IPS-20b (cell line): ENCODE measurements around the gene DNASE1L1.

Experiments used
- H3K27ac ChIP-seq: one replicate; pipeline ENCODE4 v1.5.1; 2013; ENCODE audit warnings: low read length
- H3K27me3 ChIP-seq: 2 replicates; pipeline ENCODE4 v1.6.1; 2013; ENCODE audit warnings: mild to moderate bottlenecking, low read length, inconsistent platforms; ENCODE audit not compliant: insufficient read depth
- H3K36me3 ChIP-seq: 2 replicates; pipeline ENCODE4 v1.6.1; 2013; ENCODE audit warnings: low read depth, mild to moderate bottlenecking, inconsistent platforms, low read length, moderate library complexity; ENCODE audit not compliant: insufficient read depth
- H3K4me1 ChIP-seq: 2 replicates; pipeline ENCODE4 v1.6.1; 2013; ENCODE audit warnings: mild to moderate bottlenecking, control low read depth, inconsistent platforms, low read length, moderate library complexity; ENCODE audit not compliant: insufficient read depth
- H3K4me3 ChIP-seq: 2 replicates; pipeline ENCODE4 v1.5.1; 2013; ENCODE audit warnings: mild to moderate bottlenecking, low read length, inconsistent platforms
- H3K9ac ChIP-seq: 2 replicates; pipeline ENCODE4 v1.6.1; 2013; ENCODE audit warnings: low read depth, mild to moderate bottlenecking, inconsistent platforms, low read length, moderate library complexity
- H3K9me3 ChIP-seq: 2 replicates; pipeline ENCODE4 v1.6.1; 2013; ENCODE audit warnings: mild to moderate bottlenecking, low read depth, low read length, inconsistent platforms; ENCODE audit not compliant: insufficient read depth

Gene DNASE1L1

GRCh38 chrX:154369449-154370299 is 39.4 kb downstream of the DNASE1L1 start:
- H3K36me3 ChIP-seq, result peaks cover 48% of the 10 kb centered on the region

GRCh38 chrX:154368630-154369448 is 40.2 kb downstream of the DNASE1L1 start:
- Histone ChIP-seq H3K36me3 (peaks cover 56% of the 10 kb centered on the region), H3K4me3 (peak overlapping the region; percentile 96), H3K9me3 (no peaks in the 10 kb centered on the region), H3K27me3 (peaks cover 12% of the 10 kb centered on the region; the same call in 1 of the 2 replicates), H3K27ac (peak overlapping the region; percentile 70), H3K4me1 (no peaks in the 10 kb centered on the region; the same call in 1 of the 2 replicates), H3K9ac (peak overlapping the region; percentile 86)

More at GRCh38 chrX:154369449-154370299, 39.4 kb downstream of the DNASE1L1 start:
- Histone ChIP-seq H3K4me1 (no peaks in the 10 kb centered on the region; the same call in 1 of the 2 replicates), H3K9me3 (no peaks in the 10 kb centered on the region), H3K27me3 (peaks cover 16% of the 10 kb centered on the region; the same call in 1 of the 2 replicates), H3K4me3 (peak overlapping the region; percentile 96), H3K27ac (peak overlapping the region; percentile 98), H3K9ac (peak overlapping the region; percentile 99)

GRCh38 chrX:154367474-154368308 is 41.4 kb downstream of the DNASE1L1 start:
- Histone ChIP-seq H3K27ac (no peak overlapping the region), H3K4me1 (no peaks in the 10 kb centered on the region), H3K27me3 (peaks cover 8% of the 10 kb centered on the region; the same call in 1 of the 2 replicates), H3K4me3 (no peak overlapping the region; the same call in 1 of the 2 replicates), H3K9me3 (no peaks in the 10 kb centered on the region), H3K36me3 (peaks cover 67% of the 10 kb centered on the region), H3K9ac (peak overlapping the region; percentile 86; the same call in 1 of the 2 replicates)

- no peaks in the 10 kb centered on the region; the same call in 1 of the 2 replicates for H3K27me3 ChIP-seq
- no peaks in the 10 kb centered on the region for H3K4me1 ChIP-seq
- H3K36me3 ChIP-seq, result peaks cover 77% of the 10 kb centered on the region
- H3K9me3 ChIP-seq, result no peaks in the 10 kb centered on the region
- no peak overlapping the region for H3K9ac ChIP-seq
- no peak overlapping the region for H3K27ac ChIP-seq
- no peak overlapping the region for H3K4me3 ChIP-seq
Measured at GRCh38 chrX:154366666-154367055, 42.4 kb downstream of the DNASE1L1 start.

- no peaks in the 10 kb centered on the region for H3K9me3 ChIP-seq
- H3K4me1 ChIP-seq, result no peaks in the 10 kb centered on the region
- no peak overlapping the region for H3K9ac ChIP-seq
- no peaks in the 10 kb centered on the region for H3K27me3 ChIP-seq
- no peak overlapping the region for H3K4me3 ChIP-seq
- no peak overlapping the region for H3K27ac ChIP-seq
- peaks cover 82% of the 10 kb centered on the region for H3K36me3 ChIP-seq
Measured at GRCh38 chrX:154365997-154366665, 42.9 kb downstream of the DNASE1L1 start.

- Histone ChIP-seq H3K4me1 (no peaks in the 10 kb centered on the region), H3K4me3 (no peak overlapping the region), H3K27me3 (no peaks in the 10 kb centered on the region), H3K36me3 (peaks cover 90% of the 10 kb centered on the region), H3K9ac (no peak overlapping the region), H3K27ac (no peak overlapping the region), H3K9me3 (no peaks in the 10 kb centered on the region)
Measured at GRCh38 chrX:154365052-154365600, 43.9 kb downstream of the DNASE1L1 start.

GRCh38 chrX:154363706-154364439 is 45.2 kb downstream of the DNASE1L1 start:
- no peak overlapping the region for H3K9ac ChIP-seq
- no peaks in the 10 kb centered on the region for H3K27me3 ChIP-seq
- H3K4me1 ChIP-seq, result no peaks in the 10 kb centered on the region
- H3K4me3 ChIP-seq, result no peak overlapping the region
- H3K9me3 ChIP-seq, result no peaks in the 10 kb centered on the region
- peaks cover 97% of the 10 kb centered on the region for H3K36me3 ChIP-seq
- H3K27ac ChIP-seq, result no peak overlapping the region

GRCh38 chrX:154362085-154362742 is 46.8 kb downstream of the DNASE1L1 start:
- H3K9ac ChIP-seq, result no peak overlapping the region

GRCh38 chrX:154360155-154360713 is 48.8 kb downstream of the DNASE1L1 start:
- no peaks in the 10 kb centered on the region for H3K9me3 ChIP-seq
- H3K4me1 ChIP-seq, result no peaks in the 10 kb centered on the region
- no peak overlapping the region for H3K27ac ChIP-seq
- H3K27me3 ChIP-seq, result no peaks in the 10 kb centered on the region
- no peak overlapping the region for H3K9ac ChIP-seq
- H3K4me3 ChIP-seq, result no peak overlapping the region
- peaks cover 98% of the 10 kb centered on the region for H3K36me3 ChIP-seq

More at GRCh38 chrX:154362085-154362742, 46.8 kb downstream of the DNASE1L1 start:
- H3K4me1 ChIP-seq, result no peaks in the 10 kb centered on the region
- H3K9me3 ChIP-seq, result no peaks in the 10 kb centered on the region
- no peaks in the 10 kb centered on the region for H3K27me3 ChIP-seq
- H3K27ac ChIP-seq, result no peak overlapping the region
- H3K4me3 ChIP-seq, result no peak overlapping the region
- peaks cover 98% of the 10 kb centered on the region for H3K36me3 ChIP-seq
